Upper lobe of left lung (tissue), 4 donors: ENCODE results near the gene CELA2B.

ENCODE experiments used
- POLR2AphosphoS5 ChIP-seq, 2 donors: sonication (generic); formaldehyde crosslinking; IDR thresholded peaks; one replicate each; pipeline ENCODE4 v1.5.1; 2017; ENCODE audit warnings: antibody characterized with exemption in 2 of 2
- TF ChIP-seq, protein P1 (sequence below), 6 experiments: fragments of 450-650 bp in 4 of 6; fragments of 200-600 bp in 2 of 6; sonication (generic) in 2 of 6; IDR thresholded peaks; one replicate each; pipeline ENCODE4 v1.5.1; 2016 to 2019; ENCODE audit warnings: antibody characterized with exemption in 6 of 6

DNA sequence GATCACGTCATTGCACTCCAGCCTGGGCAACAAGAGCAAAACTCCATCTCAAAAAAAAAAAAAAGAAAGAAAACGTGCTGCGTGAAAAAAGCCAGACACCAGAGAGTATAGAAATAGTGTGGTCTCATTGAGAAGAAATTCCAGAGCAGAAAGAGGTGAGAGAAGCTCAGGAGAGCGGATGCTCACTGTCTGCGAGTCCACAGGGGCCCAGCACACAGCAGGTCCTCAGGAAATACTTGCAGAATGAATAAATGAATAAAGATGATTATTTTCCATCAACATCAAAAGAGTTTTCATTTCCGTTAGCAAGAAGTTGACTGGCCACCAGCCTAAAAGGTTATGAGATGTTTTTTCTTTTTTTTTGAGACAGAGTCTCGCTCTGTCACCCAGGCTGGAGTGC, 33.7 kb downstream of the CELA2B start:
- no peak for TF ChIP-seq POLR2AphosphoS5 (IDR thresholded peaks at IDR 0.05)
- TF ChIP-seq, protein P1, sequence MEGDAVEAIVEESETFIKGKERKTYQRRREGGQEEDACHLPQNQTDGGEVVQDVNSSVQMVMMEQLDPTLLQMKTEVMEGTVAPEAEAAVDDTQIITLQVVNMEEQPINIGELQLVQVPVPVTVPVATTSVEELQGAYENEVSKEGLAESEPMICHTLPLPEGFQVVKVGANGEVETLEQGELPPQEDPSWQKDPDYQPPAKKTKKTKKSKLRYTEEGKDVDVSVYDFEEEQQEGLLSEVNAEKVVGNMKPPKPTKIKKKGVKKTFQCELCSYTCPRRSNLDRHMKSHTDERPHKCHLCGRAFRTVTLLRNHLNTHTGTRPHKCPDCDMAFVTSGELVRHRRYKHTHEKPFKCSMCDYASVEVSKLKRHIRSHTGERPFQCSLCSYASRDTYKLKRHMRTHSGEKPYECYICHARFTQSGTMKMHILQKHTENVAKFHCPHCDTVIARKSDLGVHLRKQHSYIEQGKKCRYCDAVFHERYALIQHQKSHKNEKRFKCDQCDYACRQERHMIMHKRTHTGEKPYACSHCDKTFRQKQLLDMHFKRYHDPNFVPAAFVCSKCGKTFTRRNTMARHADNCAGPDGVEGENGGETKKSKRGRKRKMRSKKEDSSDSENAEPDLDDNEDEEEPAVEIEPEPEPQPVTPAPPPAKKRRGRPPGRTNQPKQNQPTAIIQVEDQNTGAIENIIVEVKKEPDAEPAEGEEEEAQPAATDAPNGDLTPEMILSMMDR (IDR thresholded peaks at IDR 0.05), result no peak
